GM12864 (cell line): ENCODE data around the gene KIF4A.

Experiments
- DNase-seq: peaks from one replicate; pipeline ENCODE4 v3.0.0-alpha.2; 2011; ENCODE audit warnings: low read depth
- H3K4me3 ChIP-seq: 2 replicates; pipeline ENCODE4 v1.5.1; 2011; ENCODE audit warnings: mild to moderate bottlenecking, low read depth, low read length, control low read depth
- CTCF ChIP-seq: IDR thresholded peaks from 2 replicates; pipeline ENCODE4 v1.5.1; 2011; ENCODE audit warnings: low read depth, mild to moderate bottlenecking, moderate library complexity, low read length, control low read depth, inconsistent platforms; ENCODE audit errors: missing control alignments

Gene KIF4A

GRCh38 chrX:70252491-70252890 lies 37.4 kb upstream of the KIF4A start:
- H3K4me3 ChIP-seq, result no peak overlapping the region
- TF ChIP-seq CTCF, result no peak
- DNase-seq, result no peak

- DNase-seq, result no peak
- no peak overlapping the region for H3K4me3 ChIP-seq
- TF ChIP-seq CTCF, result no peak
Observed at GRCh38 chrX:70253377-70254062, 36.4 kb upstream of the KIF4A start.

GRCh38 chrX:70254063-70254400 lies 35.9 kb upstream of the KIF4A start:
- H3K4me3 ChIP-seq, result no peak overlapping the region
- no peak for TF ChIP-seq CTCF
- DNase-seq, result no peak

- no peak for DNase-seq
- no peak overlapping the region for H3K4me3 ChIP-seq
- no peak for TF ChIP-seq CTCF
Observed at GRCh38 chrX:70254909-70255308, 35.0 kb upstream of the KIF4A start.

GRCh38 chrX:70255452-70255851 lies 34.5 kb upstream of the KIF4A start:
- DNase-seq, result no peak
- TF ChIP-seq CTCF, result no peak
- no peak overlapping the region for H3K4me3 ChIP-seq

GRCh38 chrX:70257423-70258288 lies 32.2 kb upstream of the KIF4A start:
- no peak for DNase-seq
- no peak for TF ChIP-seq CTCF

More at GRCh38 chrX:70257423-70258288, 32.2 kb upstream of the KIF4A start:
- H3K4me3 ChIP-seq, result no peak overlapping the region
